H1 (cell line): ENCODE measurements around the gene RPL36AL. TPM values are rescaled to one million over a fixed set of nuclear protein-coding genes. Genes with fewer than 3 reads are reported as not detected.

Experiments
- CTCF ChIA-PET: fragments of 300-600 bp; sonication (Branson Sonifier 250); formaldehyde crosslinking; loops from one replicate; lab custom pipeline; 2021; ENCODE audit not compliant: partially characterized antibody; lab: Charles Lee
- POLR2A ChIA-PET: fragments of 300-600 bp; sonication (Branson Sonifier 250); formaldehyde crosslinking; loops from one replicate; lab custom pipeline; 2021; ENCODE audit warnings: inconsistent platforms; ENCODE audit not compliant: partially characterized antibody; lab: Charles Lee
- DNase-seq, 2 experiments: peaks; one replicate each; pipeline versions ENCODE4 v3.0.0 to v3.0.0-alpha.2; 2010 to 2022; ENCODE audit warnings: low spot score in 2 of 2, low read depth in 1 of 2, mixed read lengths in 1 of 2
- FAIRE-seq: peaks from 2 replicates; lab custom pipeline; 2011; peaks lifted over from hg19 to GRCh38; lab: Jason Lieb, UNC
- H2AFZ ChIP-seq: 2 replicates; pipeline ENCODE4 v1.8.1; 2012; ENCODE audit warnings: low read length, inconsistent platforms
- H2AK5ac ChIP-seq: 2 replicates; pipeline ENCODE4 v1.6.1; 2013; ENCODE audit warnings: low read depth, low read length
- H2BK120ac ChIP-seq: replicated peaks from 2 replicates; pipeline ENCODE3; 2013; ENCODE audit warnings: low read depth, low read length, inconsistent platforms
- H2BK12ac ChIP-seq: 2 replicates; pipeline ENCODE4 v1.6.1; 2013; ENCODE audit warnings: low read depth, low read length
- H2BK15ac ChIP-seq: 2 replicates; pipeline ENCODE4 v1.6.1; 2013; ENCODE audit warnings: low read length
- H2BK20ac ChIP-seq: 2 replicates; pipeline ENCODE4 v1.6.1; 2013; ENCODE audit warnings: low read length
- H2BK5ac ChIP-seq: 2 replicates; pipeline ENCODE4 v1.6.1; 2013; ENCODE audit warnings: low read depth, low read length
- H3K14ac ChIP-seq: 2 replicates; pipeline ENCODE4 v1.6.1; 2013; ENCODE audit warnings: inconsistent platforms; ENCODE audit not compliant: insufficient read length
- H3K18ac ChIP-seq: 2 replicates; pipeline ENCODE4 v1.6.1; 2013; ENCODE audit warnings: low read length; ENCODE audit errors: extremely low read depth
- H3K23ac ChIP-seq: 2 replicates; pipeline ENCODE4 v1.6.1; 2013; ENCODE audit warnings: inconsistent platforms; ENCODE audit not compliant: insufficient read length
- H3K23me2 ChIP-seq: 2 replicates; pipeline ENCODE4 v1.6.1; 2013; ENCODE audit warnings: low read depth, low read length
- H3K27ac ChIP-seq: 2 replicates; pipeline ENCODE4 v1.6.1; 2011; ENCODE audit warnings: low read depth, low read length, inconsistent platforms
- H3K27me3 ChIP-seq, 4 experiments: replicated peaks in 1 of 4; 1 replicate in 1 of 4; 2 replicates in 3 of 4; pipeline versions ENCODE4 v1.6.1 to v1.8.1; 2011 to 2013; ENCODE audit warnings: low read length in 3 of 4, mild to moderate bottlenecking in 3 of 4, inconsistent platforms in 2 of 4, mixed read lengths in 2 of 4, moderate library complexity in 1 of 4; ENCODE audit not compliant: control insufficient read depth in 3 of 4, insufficient read depth in 3 of 4; ENCODE audit errors: extremely low read depth in 1 of 4
- H3K36me3 ChIP-seq, 4 experiments: 2 replicates each; pipeline versions ENCODE4 v1.6.1 to v1.8.1; 2011 to 2013; ENCODE audit warnings: mild to moderate bottlenecking in 4 of 4, low read length in 3 of 4, moderate library complexity in 2 of 4, control low read depth in 1 of 4, inconsistent platforms in 1 of 4; ENCODE audit not compliant: insufficient read depth in 4 of 4, control insufficient read depth in 2 of 4
- H3K4ac ChIP-seq: replicated peaks from 2 replicates; pipeline ENCODE3; 2013; ENCODE audit warnings: low read length, low read depth, mixed read lengths, inconsistent platforms; ENCODE audit not compliant: insufficient read length
- H3K4me1 ChIP-seq, 4 experiments: replicated peaks in 1 of 4; 1 replicate in 1 of 4; 2 replicates in 3 of 4; pipeline versions ENCODE4 v1.6.1 to v1.8.1; 2011 to 2013; ENCODE audit warnings: low read length in 3 of 4, inconsistent platforms in 2 of 4, mixed read lengths in 1 of 4; ENCODE audit not compliant: insufficient read depth in 4 of 4, control insufficient read depth in 3 of 4
- H3K4me2 ChIP-seq, 2 experiments: 2 replicates each; pipeline versions ENCODE4 v1.6.1 to v1.8.1; 2011 to 2013; ENCODE audit warnings: low read depth in 2 of 2, low read length in 2 of 2, control low read depth in 1 of 2, inconsistent platforms in 1 of 2, mild to moderate bottlenecking in 1 of 2; ENCODE audit not compliant: insufficient read depth in 1 of 2
- H3K4me3 ChIP-seq, 4 experiments: fragments of 200-600, 300-600 bp in 1 of 4; sonication (generic), shearing (Covaris generic), sonication (Bioruptor Twin) in 1 of 4; 2 replicates each; pipeline versions ENCODE4 v1.5.1 to v1.8.1; 2011 to 2016; ENCODE audit warnings: low read length in 4 of 4, low read depth in 3 of 4, control low read depth in 2 of 4, inconsistent platforms in 2 of 4, mild to moderate bottlenecking in 2 of 4, mixed read lengths in 1 of 4, moderate library complexity in 1 of 4; ENCODE audit not compliant: insufficient read depth in 2 of 4; ENCODE audit errors: extremely low read depth in 1 of 4
- H3K56ac ChIP-seq: replicated peaks from 2 replicates; pipeline ENCODE3; 2013; ENCODE audit warnings: low read depth, mild to moderate bottlenecking, mixed read lengths, low read length, inconsistent platforms; ENCODE audit not compliant: insufficient read length
- H3K79me1 ChIP-seq: 2 replicates; pipeline ENCODE4 v1.6.1; 2013; ENCODE audit warnings: low read depth, low read length, control low read depth
- H3K79me2 ChIP-seq, 2 experiments: 2 replicates each; pipeline versions ENCODE4 v1.6.1 to v1.8.1; 2012 to 2013; ENCODE audit warnings: low read length in 2 of 2, mild to moderate bottlenecking in 2 of 2, inconsistent platforms in 1 of 2; ENCODE audit not compliant: insufficient read depth in 2 of 2, control insufficient read depth in 1 of 2
- H3K9ac ChIP-seq, 4 experiments: replicated peaks in 1 of 4; 1 replicate in 1 of 4; 2 replicates in 3 of 4; pipeline versions ENCODE4 v1.6.1 to v1.8.1; 2011 to 2013; ENCODE audit warnings: low read depth in 3 of 4, low read length in 3 of 4, control low read depth in 2 of 4, mild to moderate bottlenecking in 2 of 4, moderate library complexity in 2 of 4, inconsistent platforms in 1 of 4; ENCODE audit errors: extremely low read depth in 1 of 4
- H3K9me3 ChIP-seq, 2 experiments: 2 replicates each; pipeline versions ENCODE4 v1.6.1 to v1.8.1; 2012 to 2013; ENCODE audit warnings: mild to moderate bottlenecking in 2 of 2, moderate library complexity in 2 of 2, control low read depth in 1 of 2, inconsistent platforms in 1 of 2, low read depth in 1 of 2, low read length in 1 of 2, mixed read lengths in 1 of 2; ENCODE audit not compliant: insufficient read depth in 2 of 2
- H4K20me1 ChIP-seq, 2 experiments: replicated peaks in 1 of 2; 2 replicates each; pipeline versions ENCODE3 to v1.8.1; 2011 to 2013; ENCODE audit warnings: inconsistent platforms in 2 of 2, low read length in 2 of 2, mild to moderate bottlenecking in 1 of 2; ENCODE audit not compliant: insufficient read depth in 2 of 2, control insufficient read depth in 1 of 2
- H4K5ac ChIP-seq: 2 replicates; pipeline ENCODE4 v1.6.1; 2013; ENCODE audit warnings: low read length, low read depth, mixed read lengths, inconsistent platforms; ENCODE audit not compliant: insufficient read length
- H4K8ac ChIP-seq: 2 replicates; pipeline ENCODE4 v1.8.0; 2013; ENCODE audit warnings: mild to moderate bottlenecking, moderate library complexity, low read length, inconsistent platforms; ENCODE audit not compliant: insufficient read depth; ENCODE audit errors: extremely low read depth
- H4K91ac ChIP-seq: replicated peaks from 2 replicates; pipeline ENCODE3; 2013; ENCODE audit warnings: low read length, mixed read lengths, inconsistent platforms; ENCODE audit not compliant: insufficient read length
- CHD1 ChIP-seq: IDR thresholded peaks from 2 replicates; pipeline ENCODE4 v1.6.1; 2012; ENCODE audit warnings: low read depth, low read length, improper control_type of control experiment
- EGR1 ChIP-seq: IDR thresholded peaks from 2 replicates; pipeline ENCODE4 v1.6.1; 2011; ENCODE audit warnings: low read depth, low read length, borderline replicate concordance
- GTF2F1 ChIP-seq: IDR thresholded peaks from 2 replicates; pipeline ENCODE4 v1.6.1; 2012; ENCODE audit warnings: low read depth, low read length, improper control_type of control experiment, borderline replicate concordance
- JUND ChIP-seq: IDR thresholded peaks from 2 replicates; pipeline ENCODE4 v1.6.1; 2011; ENCODE audit warnings: mild to moderate bottlenecking, improper control_type of control experiment, low read length
- KDM5A ChIP-seq: fragments of 200-600 bp; IDR thresholded peaks from 2 replicates; pipeline ENCODE4 v1.7.1; 2012; ENCODE audit warnings: mild to moderate bottlenecking, low read length, inconsistent platforms, mixed read lengths
- MAFK ChIP-seq: IDR thresholded peaks from 2 replicates; pipeline ENCODE4 v1.6.1; 2012; ENCODE audit warnings: low read depth, mild to moderate bottlenecking, improper control_type of control experiment, low read length
- MAX ChIP-seq: IDR thresholded peaks from 2 replicates; pipeline ENCODE4 v1.6.1; 2012; ENCODE audit warnings: inconsistent platforms
- SP4 ChIP-seq: IDR thresholded peaks from 2 replicates; pipeline ENCODE4 v1.6.1; 2012; ENCODE audit warnings: low read length, inconsistent platforms
- TBP ChIP-seq: IDR thresholded peaks from 2 replicates; pipeline ENCODE4 v1.6.1; 2011; ENCODE audit warnings: low read depth, low read length, improper control_type of control experiment
- WGBS, 2 experiments: shearing (Covaris generic) in 1 of 2; methylation state at CpG; one replicate each; pipeline versions ENCODE4 v1.1.6 to v1.1.7; 2013 to 2015; ENCODE audit warnings: low lambda C conversion rate in 2 of 2, mixed read lengths in 2 of 2, inconsistent platforms in 1 of 2, low coverage in 1 of 2, missing lambda C conversion rate in 1 of 2; ENCODE audit not compliant: insufficient replicate concordance in 2 of 2, insufficient coverage in 1 of 2, insufficient read length in 1 of 2; ENCODE audit errors: extremely low coverage in 1 of 2, missing lambda C conversion rate in 1 of 2; 5-methylcytosine and 5-hydroxymethylcytosine counted together
- polyA plus RNA-seq, 7 experiments: library from polyadenylated mRNA; depleted of rRNA in 3 of 7; stranded (reverse) in 5 of 7; unstranded in 2 of 7; fragments of >200 nt in 5 of 7; fragments of 200-250 nt in 2 of 7; gene quantifications; 1 replicate in 5 of 7; 2 replicates in 1 of 7; 4 replicates in 1 of 7; pipeline versions ENCODE4 v1.2.1 to v1.2.3, GENCODE V29; 2011 to 2013; ENCODE audit warnings: missing spikeins in 2 of 7, mixed read lengths in 2 of 7
- total RNA-seq: library from RNA; stranded (reverse); fragmentation: NEBNext Ultra II Directional; extraction: Animal tissue kit (Norgen Biotek cat#: 25700); gene quantifications from 2 replicates; pipeline ENCODE4 v1.2.1, GENCODE V29; 2021

Gene RPL36AL
- total and polyA plus RNA-seq, 2 of the 8 experiments (the other 6 are each of a cell fraction or from before 2014, with no cell fraction given): 138 to 230 TPM

DNA sequence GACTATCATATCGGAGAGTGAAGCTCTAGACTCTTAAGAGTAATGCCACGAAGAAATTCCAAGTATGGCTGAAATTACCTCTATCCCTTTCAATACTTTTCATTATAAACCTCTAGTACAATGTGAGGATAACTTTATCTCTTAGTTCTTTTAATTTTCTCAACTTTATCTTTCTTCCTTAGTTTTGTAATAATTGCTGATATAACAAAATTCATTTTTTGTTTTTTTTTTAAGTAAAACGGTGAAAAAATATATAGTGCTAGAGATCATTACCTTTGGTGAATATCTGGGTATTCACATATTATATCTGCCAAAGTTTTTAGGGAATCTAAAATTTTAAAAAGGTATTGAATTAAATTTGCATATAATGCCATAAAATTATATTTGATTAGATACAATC lies 34.1 kb upstream of the RPL36AL start:
- POLR2A ChIA-PET: no interaction called here
- no peak overlapping the region for H3K14ac ChIP-seq
- no peak overlapping the region for H3K9ac ChIP-seq
- DNase-seq (no peak), FAIRE-seq (no peak)
- H3K4ac ChIP-seq: no peak overlapping the region
- H3K9me3 ChIP-seq: no peaks in the 10 kb centered on the region
- no peak overlapping the region for H3K23ac ChIP-seq
- H2BK5ac ChIP-seq: no peak overlapping the region
- no peak overlapping the region for H2AK5ac ChIP-seq
- H3K27me3 ChIP-seq: no peaks in the 10 kb centered on the region
- no peak overlapping the region for H4K91ac ChIP-seq
- H4K20me1 ChIP-seq: no peaks in the 10 kb centered on the region
- H4K8ac ChIP-seq: no peak overlapping the region
- no peak overlapping the region for H4K5ac ChIP-seq
- no peaks in the 10 kb centered on the region for H3K79me1 ChIP-seq
- H3K4me2 ChIP-seq: no peak overlapping the region
- no peaks in the 10 kb centered on the region for H3K4me1 ChIP-seq
- no peak overlapping the region for H2BK12ac ChIP-seq
- no peak overlapping the region for H2BK120ac ChIP-seq
- WGBS, 2 experiments: 94% methylated on average over 3 of the region's 3 CpGs; no CpG with 5 or more reads in 1 of the 2 experiments
- H3K18ac ChIP-seq: no peak overlapping the region
- H3K27ac ChIP-seq: no peak overlapping the region
- H3K23me2 ChIP-seq: no peaks in the 10 kb centered on the region
- H2BK15ac ChIP-seq: no peak overlapping the region
- H2AFZ ChIP-seq: no peak overlapping the region
- no peak overlapping the region for H3K56ac ChIP-seq
- CTCF ChIA-PET: no interaction called here
- no peaks in the 10 kb centered on the region for H3K79me2 ChIP-seq
- no peak overlapping the region for H2BK20ac ChIP-seq
- H3K36me3 ChIP-seq: peaks cover 0 to 25% (median 7%) of the 10 kb centered on the region in 4 experiments; a peak in 6 of 8 replicates
- no peak overlapping the region for H3K4me3 ChIP-seq
- TF ChIP-seq MAX (no peak), JUND (no peak), EGR1 (no peak), GTF2F1 (no peak), TBP (no peak), MAFK (no peak), CHD1 (no peak), SP4 (no peak), KDM5A (no peak)
